ENCODE data around the gene ZNF219. TPM values are rescaled to one million over a fixed set of nuclear protein-coding genes. Genes with fewer than 3 reads are reported as not detected.

The ZNF219 gene
- total RNA-seq, 1 experiment from 2014 or later, result 84.5 TPM

DNA sequence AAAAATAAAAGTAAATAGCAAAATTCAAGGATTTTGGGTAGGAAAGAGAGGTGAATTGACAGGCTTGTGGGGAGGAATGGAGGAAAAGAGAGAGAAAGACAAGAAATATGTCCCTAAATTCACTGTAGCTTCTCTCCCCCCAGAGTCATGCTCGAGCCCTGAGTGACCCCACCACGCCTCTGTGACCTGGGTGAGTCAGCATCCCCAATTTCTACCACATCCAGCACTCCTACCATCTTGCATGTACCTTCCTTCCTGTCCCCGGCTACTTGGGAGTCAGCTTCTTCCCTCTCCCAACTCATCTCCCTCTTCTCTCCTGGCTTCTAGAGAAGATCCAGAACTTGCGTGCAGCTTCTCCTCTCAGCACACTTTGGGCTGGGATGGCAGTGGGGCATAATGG lies 9.8 kb downstream of the ZNF219 start:
- Mint-ChIP-seq H3K27me3 (ENCODE audit: low read depth) (peaks cover 2% of the 10 kb centered on the region), H3K4me3 (peak overlapping the region in 1 of 2 experiments; percentile 47; a peak in 1 of 5 replicates), H3K9me3 (no peaks in the 10 kb centered on the region; a peak in 3 of 5 replicates), H3K36me3 (ENCODE audit: insufficient read depth in 1 of 3, low read depth in 3 of 3) (peaks cover 63 to 85% (median 79%) of the 10 kb centered on the region in 3 experiments), H3K27ac (peak overlapping the region in 2 of 3 experiments; percentile 57 to 69; a peak in 5 of 7 replicates), H3K4me1 (peaks cover 36 to 38% of the 10 kb centered on the region in 2 experiments)
- Histone ChIP-seq H3K14ac (ENCODE audit: insufficient read depth, low read length) (no peak overlapping the region), H3K79me2 (ENCODE audit: insufficient read depth, low read length) (no peaks in the 10 kb centered on the region), H2BK5ac (ENCODE audit: insufficient read length, low read length) (no peak overlapping the region), H4K91ac (ENCODE audit: insufficient read length, low read depth, low read length) (no peak overlapping the region), H3K4me1 (ENCODE audit: insufficient read depth, low read length) (peaks cover 5% of the 10 kb centered on the region), H3K27me3 (ENCODE audit: insufficient read depth, low read length) (no peaks in the 10 kb centered on the region), H3K4ac (ENCODE audit: low read depth, low read length) (no peak overlapping the region), H3K79me1 (ENCODE audit: insufficient read depth, low read depth, low read length, poor library complexity, severe bottlenecking) (no peaks in the 10 kb centered on the region), H3K4me2 (ENCODE audit: insufficient read depth, insufficient read length, low read length) (no peak overlapping the region), H4K8ac (replicated peaks; ENCODE audit: insufficient read length, low read depth, low read length) (no peak overlapping the region), H2BK12ac (ENCODE audit: insufficient read length, low read depth, low read length) (no peak overlapping the region), H2BK15ac (ENCODE audit: low read depth, low read length) (no peak overlapping the region), H4K5ac (ENCODE audit: insufficient read length, low read depth, low read length) (no peak overlapping the region), H4K20me1 (ENCODE audit: control insufficient read depth, insufficient read depth, insufficient read length) (no peaks in the 10 kb centered on the region), H2BK20ac (ENCODE audit: low read depth, low read length, poor library complexity, severe bottlenecking) (no peak overlapping the region), H3K9me3 (ENCODE audit: control insufficient read depth, low read depth, low read length) (no peaks in the 10 kb centered on the region), H3K23me2 (ENCODE audit: insufficient read length, low read depth, low read length, poor library complexity, severe bottlenecking) (peaks cover 2% of the 10 kb centered on the region), H3K9ac (ENCODE audit: extremely low read depth, insufficient read length, low read length) (no peak overlapping the region), H3K27ac (ENCODE audit: insufficient read length, low read depth, low read length) (no peak overlapping the region), H3K56ac (ENCODE audit: insufficient read length, low read depth, low read length) (no peak overlapping the region), H3K18ac (ENCODE audit: insufficient read length, low read depth, low read length) (no peak overlapping the region), H3T11ph (ENCODE audit: low read length) (no peak overlapping the region), H2AFZ (ENCODE audit: low read length) (no peak overlapping the region), H2BK120ac (ENCODE audit: low read depth, low read length, poor library complexity, severe bottlenecking) (no peak overlapping the region), H3K23ac (ENCODE audit: insufficient read length, low read depth, low read length) (no peak overlapping the region), H2AK5ac (ENCODE audit: insufficient read length, low read length) (no peak overlapping the region)
- no CpG with 5 or more reads among the region's 4 CpGs for WGBS (ENCODE audit: extremely low coverage, insufficient read length, low lambda C conversion rate)
- no peak for DNase-seq
- TF ChIP-seq, protein P1, sequence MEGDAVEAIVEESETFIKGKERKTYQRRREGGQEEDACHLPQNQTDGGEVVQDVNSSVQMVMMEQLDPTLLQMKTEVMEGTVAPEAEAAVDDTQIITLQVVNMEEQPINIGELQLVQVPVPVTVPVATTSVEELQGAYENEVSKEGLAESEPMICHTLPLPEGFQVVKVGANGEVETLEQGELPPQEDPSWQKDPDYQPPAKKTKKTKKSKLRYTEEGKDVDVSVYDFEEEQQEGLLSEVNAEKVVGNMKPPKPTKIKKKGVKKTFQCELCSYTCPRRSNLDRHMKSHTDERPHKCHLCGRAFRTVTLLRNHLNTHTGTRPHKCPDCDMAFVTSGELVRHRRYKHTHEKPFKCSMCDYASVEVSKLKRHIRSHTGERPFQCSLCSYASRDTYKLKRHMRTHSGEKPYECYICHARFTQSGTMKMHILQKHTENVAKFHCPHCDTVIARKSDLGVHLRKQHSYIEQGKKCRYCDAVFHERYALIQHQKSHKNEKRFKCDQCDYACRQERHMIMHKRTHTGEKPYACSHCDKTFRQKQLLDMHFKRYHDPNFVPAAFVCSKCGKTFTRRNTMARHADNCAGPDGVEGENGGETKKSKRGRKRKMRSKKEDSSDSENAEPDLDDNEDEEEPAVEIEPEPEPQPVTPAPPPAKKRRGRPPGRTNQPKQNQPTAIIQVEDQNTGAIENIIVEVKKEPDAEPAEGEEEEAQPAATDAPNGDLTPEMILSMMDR (conservative IDR thresholded peaks at IDR 0.05), result no peak

Data from H9 (cell line).